SK-N-SH (cell line): ENCODE data around the gene ZNF592. TPM values are rescaled to one million over a fixed set of nuclear protein-coding genes. Genes with fewer than 3 reads are reported as not detected.

Source experiments
- CTCF ChIA-PET: fragments of 300-600, 350-600 bp; formaldehyde crosslinking; extraction: SDS; loops from one replicate; lab custom pipeline; 2021; lab: Yijun Ruan, JAX
- POLR2A ChIA-PET: fragments of 350-600 bp; sonication (Branson Sonifier 250); formaldehyde crosslinking; extraction: SDS; loops from one replicate; lab custom pipeline; 2020; ENCODE audit warnings: antibody characterized with exemption, inconsistent platforms; lab: Yijun Ruan, JAX
- DNase-seq: peaks from one replicate; pipeline ENCODE4 v3.0.0; 2012
- H2AFZ ChIP-seq: fragments of 200-600 bp; sonication (generic); 2 replicates; pipeline ENCODE4 v1.8.1; 2016; ENCODE audit warnings: antibody characterized with exemption, mild to moderate bottlenecking, low read depth
- H3F3A ChIP-seq: fragments of 200-600 bp; sonication (generic); replicated peaks from 2 replicates; pipeline ENCODE3; 2016; ENCODE audit warnings: antibody characterized with exemption, mild to moderate bottlenecking; ENCODE audit not compliant: insufficient read depth
- H3K27ac ChIP-seq, 2 experiments: fragments of 200-500 bp in 1 of 2; fragments of 200-600 bp in 1 of 2; sonication (Bioruptor generic) in 1 of 2; sonication (generic), shearing (Covaris generic) in 1 of 2; 2 replicates each; pipeline versions ENCODE4 v1.5.1 to v1.6.1; 2014 to 2016; ENCODE audit warnings: low read depth in 2 of 2, inconsistent platforms in 1 of 2, low read length in 1 of 2, mild to moderate bottlenecking in 1 of 2, mixed read lengths in 1 of 2
- H3K27me3 ChIP-seq: fragments of 200-600 bp; sonication (generic), shearing (Covaris generic); 2 replicates; pipeline ENCODE4 v1.6.1; 2016; ENCODE audit warnings: mixed run types; ENCODE audit not compliant: insufficient read depth
- H3K36me3 ChIP-seq, 2 experiments: fragments of 200-500 bp in 1 of 2; fragments of 200-600 bp in 1 of 2; sonication (Bioruptor generic) in 1 of 2; sonication (generic) in 1 of 2; replicated peaks in 1 of 2; 2 replicates each; pipeline versions ENCODE3 to v1.5.1; 2014 to 2016; ENCODE audit warnings: low read length in 1 of 2, mild to moderate bottlenecking in 1 of 2; ENCODE audit not compliant: insufficient read depth in 2 of 2, control insufficient read depth in 1 of 2
- H3K4me1 ChIP-seq, 2 experiments: fragments of 200-500 bp in 1 of 2; fragments of 200-600 bp in 1 of 2; sonication (Bioruptor generic) in 1 of 2; sonication (generic), shearing (Covaris generic) in 1 of 2; 2 replicates each; pipeline versions ENCODE4 v1.5.1 to v1.6.1; 2014 to 2016; ENCODE audit warnings: low read depth in 1 of 2, low read length in 1 of 2, mixed run types in 1 of 2; ENCODE audit not compliant: insufficient read depth in 2 of 2, control insufficient read depth in 1 of 2
- H3K4me2 ChIP-seq: fragments of 200-600 bp; sonication (generic), shearing (Covaris generic); 2 replicates; pipeline ENCODE4 v1.6.1; 2017; ENCODE audit warnings: mixed run types
- H3K4me3 ChIP-seq, 2 experiments: fragments of 200-500 bp in 1 of 2; fragments of 200-600 bp in 1 of 2; sonication (Bioruptor generic) in 1 of 2; sonication (generic), shearing (Covaris generic) in 1 of 2; 2 replicates each; pipeline versions ENCODE4 v1.5.1 to v1.8.1; 2014 to 2016; ENCODE audit warnings: low read depth in 2 of 2, inconsistent platforms in 1 of 2, low read length in 1 of 2, mild to moderate bottlenecking in 1 of 2, mixed read lengths in 1 of 2, moderate library complexity in 1 of 2
- H3K79me2 ChIP-seq: fragments of 200-600 bp; sonication (generic); 2 replicates; pipeline ENCODE4 v1.8.1; 2017; ENCODE audit warnings: mild to moderate bottlenecking; ENCODE audit not compliant: insufficient read depth
- H3K9ac ChIP-seq: fragments of 200-600 bp; sonication (generic); 2 replicates; pipeline ENCODE4 v1.6.1; 2017; ENCODE audit warnings: mixed run types
- H3K9me2 ChIP-seq: fragments of 200-600 bp; sonication (generic); 2 replicates; pipeline ENCODE4 v1.6.1; 2017; ENCODE audit warnings: mixed run types
- H3K9me3 ChIP-seq: fragments of 200-600 bp; sonication (generic); 2 replicates; pipeline ENCODE4 v1.6.1; 2017; ENCODE audit warnings: mixed run types, mild to moderate bottlenecking, moderate library complexity
- H4K20me1 ChIP-seq: fragments of 200-600 bp; sonication (generic); 2 replicates; pipeline ENCODE4 v1.6.1; 2017; ENCODE audit warnings: mild to moderate bottlenecking, mixed run types; ENCODE audit not compliant: insufficient read depth
- CHD2 ChIP-seq: fragments of 150-350 bp; IDR thresholded peaks from 2 replicates; pipeline ENCODE4 v1.6.1; 2018; ENCODE audit warnings: low read length; ENCODE audit not compliant: partially characterized antibody
- ELF1 ChIP-seq: IDR thresholded peaks from 2 replicates; pipeline ENCODE4 v1.4.0; 2012
- EP300 ChIP-seq, 2 experiments: IDR thresholded peaks; 2 replicates each; pipeline versions ENCODE4 v1.4.0 to v1.6.1; 2012; ENCODE audit warnings: borderline replicate concordance in 1 of 2, low read depth in 1 of 2, low read length in 1 of 2
- EZH2phosphoT487 ChIP-seq: fragments of 200-600 bp; sonication (generic); IDR thresholded peaks from 2 replicates; pipeline ENCODE4 v1.6.1; 2017; ENCODE audit warnings: low read depth, mixed run types, mild to moderate bottlenecking, antibody characterized with exemption, moderate library complexity, borderline replicate concordance
- FOSL2 ChIP-seq: IDR thresholded peaks from 2 replicates; pipeline ENCODE4 v1.4.0; 2012; ENCODE audit warnings: low read depth, mild to moderate bottlenecking, moderate library complexity, borderline replicate concordance
- GABPA ChIP-seq: IDR thresholded peaks from 2 replicates; pipeline ENCODE4 v1.4.0; 2012; ENCODE audit warnings: low read depth, mild to moderate bottlenecking
- GATA2 ChIP-seq: sonication (generic); formaldehyde crosslinking; IDR thresholded peaks from 2 replicates; pipeline ENCODE4 v1.5.0; 2020; ENCODE audit warnings: mild to moderate bottlenecking, missing genetic modification reagents
- JUND ChIP-seq: IDR thresholded peaks from 2 replicates; pipeline ENCODE4 v1.4.0; 2012
- MXI1 ChIP-seq: IDR thresholded peaks from 2 replicates; pipeline ENCODE4 v1.6.1; 2012; ENCODE audit warnings: mild to moderate bottlenecking, low read depth, low read length, improper control_type of control experiment
- NRF1 ChIP-seq: IDR thresholded peaks from 2 replicates; pipeline ENCODE4 v1.6.1; 2012; ENCODE audit warnings: low read depth, mild to moderate bottlenecking, low read length
- POLR2AphosphoS5 ChIP-seq: IDR thresholded peaks from 2 replicates; pipeline ENCODE4 v1.6.1; 2012; ENCODE audit warnings: low read depth, low read length
- RFX5 ChIP-seq: IDR thresholded peaks from 2 replicates; pipeline ENCODE4 v1.6.1; 2012; ENCODE audit warnings: mild to moderate bottlenecking, improper control_type of control experiment, low read length
- RXRA ChIP-seq: IDR thresholded peaks from 2 replicates; pipeline ENCODE4 v1.4.0; 2012; ENCODE audit warnings: low read depth, mild to moderate bottlenecking, borderline replicate concordance
- SIN3A ChIP-seq: IDR thresholded peaks from 2 replicates; pipeline ENCODE4 v1.6.1; 2012; ENCODE audit warnings: low read depth, mild to moderate bottlenecking, low read length, moderate library complexity, borderline replicate concordance
- SMC3 ChIP-seq: IDR thresholded peaks from 2 replicates; pipeline ENCODE4 v1.6.1; 2012; ENCODE audit warnings: low read depth, low read length, improper control_type of control experiment
- TAF1 ChIP-seq: IDR thresholded peaks from 2 replicates; pipeline ENCODE4 v1.6.1; 2012; ENCODE audit warnings: low read depth, mild to moderate bottlenecking, low read length, moderate library complexity, borderline replicate concordance
- USF2 ChIP-seq: fragments of 150-350 bp; IDR thresholded peaks from 2 replicates; pipeline ENCODE4 v1.6.1; 2017; ENCODE audit warnings: antibody characterized with exemption, low read length, low read depth, borderline replicate concordance
- YY1 ChIP-seq: IDR thresholded peaks from 2 replicates; pipeline ENCODE4 v1.4.0; 2012; ENCODE audit warnings: low read depth, mild to moderate bottlenecking
- WGBS: methylation state at CpG from one replicate; pipeline ENCODE4 v1.1.6; 2017; ENCODE audit warnings: low lambda C conversion rate; 5-methylcytosine and 5-hydroxymethylcytosine counted together
- polyA plus RNA-seq, 3 experiments: library from polyadenylated mRNA; depleted of rRNA; stranded (reverse); fragments of >200 nt; gene quantifications; 2 replicates each; pipeline ENCODE4 v1.2.3, GENCODE V29; 2012
- TF ChIP-seq, protein P1 (sequence below): IDR thresholded peaks from 2 replicates; pipeline ENCODE4; 2012
- TF ChIP-seq, protein P2 (sequence below): IDR thresholded peaks from 2 replicates; pipeline ENCODE4 v1.4.0; 2012; ENCODE audit warnings: low read depth
- TF ChIP-seq, protein P3 (sequence below): IDR thresholded peaks from 2 replicates; pipeline ENCODE4 v1.4.0; 2012; ENCODE audit warnings: low read depth, borderline replicate concordance

Gene ZNF592
- polyA plus RNA-seq, 1 of the 3 experiments (the other 2 are of a cell fraction) = 8.0 TPM

GRCh38 chr15:84747416-84748273 is 747 bp upstream of the ZNF592 start:
- peak overlapping the region; percentile 82 to 90 for H3K4me3 ChIP-seq
- H3K27me3 ChIP-seq = no peaks in the 10 kb centered on the region
- 31% methylated on average over 23 of the region's 46 CpGs for WGBS
- peak overlapping the region; percentile 88 for H3K9ac ChIP-seq
- H3K4me2 ChIP-seq = peak overlapping the region; percentile 95
- H3K79me2 ChIP-seq = peaks cover 57% of the 10 kb centered on the region
- TF ChIP-seq RXRA (no peak), EP300 (IDR thresholded peaks at IDR 0.05; ENCODE audit: borderline replicate concordance in 1 of 2, low read depth in 1 of 2, low read length in 1 of 2) (no peak), EZH2phosphoT487 (no peak), GABPA (no peak), NRF1 (no peak), GATA2 (CRISPR knock-in tag) (no peak), JUND (no peak), FOSL2 (no peak), MXI1 (no peak), TAF1 (no peak), CHD2 (no peak), USF2 (no peak), SMC3 (no peak), SIN3A (0 out of 2 replicates have a peak, but pooled peaks have one; percentile 19), YY1 (0 out of 2 replicates have a peak, but pooled peaks have one; percentile 34), RFX5 (no peak), POLR2AphosphoS5 (no peak), ELF1 (no peak)
- TF ChIP-seq, protein P1, sequence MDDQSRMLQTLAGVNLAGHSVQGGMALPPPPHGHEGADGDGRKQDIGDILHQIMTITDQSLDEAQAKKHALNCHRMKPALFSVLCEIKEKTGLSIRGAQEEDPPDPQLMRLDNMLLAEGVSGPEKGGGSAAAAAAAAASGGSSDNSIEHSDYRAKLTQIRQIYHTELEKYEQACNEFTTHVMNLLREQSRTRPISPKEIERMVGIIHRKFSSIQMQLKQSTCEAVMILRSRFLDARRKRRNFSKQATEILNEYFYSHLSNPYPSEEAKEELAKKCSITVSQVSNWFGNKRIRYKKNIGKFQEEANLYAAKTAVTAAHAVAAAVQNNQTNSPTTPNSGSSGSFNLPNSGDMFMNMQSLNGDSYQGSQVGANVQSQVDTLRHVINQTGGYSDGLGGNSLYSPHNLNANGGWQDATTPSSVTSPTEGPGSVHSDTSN = no peak
- TF ChIP-seq, protein P2, sequence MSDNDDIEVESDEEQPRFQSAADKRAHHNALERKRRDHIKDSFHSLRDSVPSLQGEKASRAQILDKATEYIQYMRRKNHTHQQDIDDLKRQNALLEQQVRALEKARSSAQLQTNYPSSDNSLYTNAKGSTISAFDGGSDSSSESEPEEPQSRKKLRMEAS = 0 out of 2 replicates have a peak, but pooled peaks have one; percentile 36
- TF ChIP-seq, protein P3, sequence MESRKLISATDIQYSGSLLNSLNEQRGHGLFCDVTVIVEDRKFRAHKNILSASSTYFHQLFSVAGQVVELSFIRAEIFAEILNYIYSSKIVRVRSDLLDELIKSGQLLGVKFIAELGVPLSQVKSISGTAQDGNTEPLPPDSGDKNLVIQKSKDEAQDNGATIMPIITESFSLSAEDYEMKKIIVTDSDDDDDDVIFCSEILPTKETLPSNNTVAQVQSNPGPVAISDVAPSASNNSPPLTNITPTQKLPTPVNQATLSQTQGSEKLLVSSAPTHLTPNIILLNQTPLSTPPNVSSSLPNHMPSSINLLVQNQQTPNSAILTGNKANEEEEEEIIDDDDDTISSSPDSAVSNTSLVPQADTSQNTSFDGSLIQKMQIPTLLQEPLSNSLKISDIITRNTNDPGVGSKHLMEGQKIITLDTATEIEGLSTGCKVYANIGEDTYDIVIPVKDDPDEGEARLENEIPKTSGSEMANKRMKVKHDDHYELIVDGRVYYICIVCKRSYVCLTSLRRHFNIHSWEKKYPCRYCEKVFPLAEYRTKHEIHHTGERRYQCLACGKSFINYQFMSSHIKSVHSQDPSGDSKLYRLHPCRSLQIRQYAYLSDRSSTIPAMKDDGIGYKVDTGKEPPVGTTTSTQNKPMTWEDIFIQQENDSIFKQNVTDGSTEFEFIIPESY = no peak
- H4K20me1 ChIP-seq = peaks cover 33% of the 10 kb centered on the region
- peaks cover 7 to 19% of the 10 kb centered on the region in 2 experiments; a peak in 3 of 4 replicates for H3K4me1 ChIP-seq
- peak overlapping the region; percentile 93 to 95 for H3K27ac ChIP-seq
- no peak for DNase-seq
- peaks cover 7% of the 10 kb centered on the region for H3F3A ChIP-seq
- H3K9me2 ChIP-seq = no peaks in the 10 kb centered on the region
- H3K9me3 ChIP-seq = no peaks in the 10 kb centered on the region
- CTCF ChIA-PET = interaction anchor here (0.6 to 1.6 kb wide), 2 partner anchors 176 to 181 kb away, joined by 3 read pairs; no protein-coding TSS in a partner anchor
- peak overlapping the region; percentile 90 for H2AFZ ChIP-seq
- POLR2A ChIA-PET = interaction anchor here (0.5 to 2.5 kb wide), 4 partner anchors 31 to 138 kb away, joined by 3 to 14 read pairs (median 3); partner anchors contain the start of genes SEC11A and WDR73
- no peaks in the 10 kb centered on the region for H3K36me3 ChIP-seq
